UCSD-AML1 (cell line): Measurements from ENCODE around the gene GJA3.

ENCODE experiments used
- DNase-seq: peaks from one replicate; lab custom pipeline; 2025; ENCODE audit not compliant: unreplicated experiment; lab: John Stamatoyannopoulos, UW

GJA3 gene

DNA sequence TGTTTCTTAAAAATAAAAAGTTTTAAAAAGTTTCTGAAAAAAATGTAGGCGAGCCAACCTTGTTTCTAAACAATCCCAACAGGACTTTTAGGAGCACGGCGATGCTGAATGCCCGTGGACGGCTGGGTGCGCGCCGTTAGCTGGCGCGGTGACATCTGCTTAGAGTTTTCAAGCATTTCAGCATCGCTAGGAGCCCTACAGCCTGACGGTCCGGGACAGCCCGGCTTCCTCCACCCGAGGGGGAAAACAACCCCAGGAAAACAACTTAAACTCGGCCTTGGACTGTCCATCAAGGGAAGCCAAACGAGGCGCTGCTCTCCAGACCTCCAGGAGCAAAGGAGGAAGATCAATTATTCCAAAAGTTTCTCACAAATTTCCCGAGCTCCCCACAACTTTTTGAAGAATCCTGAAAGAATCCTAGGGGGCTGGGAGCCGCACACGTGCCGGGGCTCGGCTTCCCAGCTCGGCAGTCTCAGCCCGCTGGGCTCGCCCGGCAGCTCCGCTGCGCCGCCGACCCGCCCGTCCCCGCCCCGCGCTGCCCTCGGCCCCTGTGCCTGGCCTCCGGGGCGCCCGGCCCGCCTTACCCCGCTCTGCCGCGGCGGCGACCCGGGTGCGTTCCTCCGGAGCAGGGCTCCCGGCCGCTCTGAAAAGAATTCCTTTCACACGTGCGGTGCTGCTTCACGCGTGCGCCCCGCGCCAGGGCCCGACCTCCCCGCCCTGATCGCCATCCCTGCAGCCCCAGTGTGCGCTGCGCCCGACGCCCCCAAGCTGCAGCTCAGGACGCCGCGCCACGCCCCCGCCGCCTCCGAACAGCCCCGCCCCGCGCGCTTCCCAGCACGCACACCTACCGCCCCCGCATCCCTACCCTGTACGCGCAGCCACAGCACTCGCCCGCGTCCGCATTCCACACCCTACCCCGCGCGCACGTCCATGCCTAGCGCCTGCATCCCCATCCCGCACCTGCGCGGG is at the start of gene GJA3:
Gene GJA3 (minus strand): TSS at position 747 of the 969 bp plus-strand sequence. CDS start 17,764 bp downstream, outside the sequence.
- peak; percentile 32 for DNase-seq

DNA sequence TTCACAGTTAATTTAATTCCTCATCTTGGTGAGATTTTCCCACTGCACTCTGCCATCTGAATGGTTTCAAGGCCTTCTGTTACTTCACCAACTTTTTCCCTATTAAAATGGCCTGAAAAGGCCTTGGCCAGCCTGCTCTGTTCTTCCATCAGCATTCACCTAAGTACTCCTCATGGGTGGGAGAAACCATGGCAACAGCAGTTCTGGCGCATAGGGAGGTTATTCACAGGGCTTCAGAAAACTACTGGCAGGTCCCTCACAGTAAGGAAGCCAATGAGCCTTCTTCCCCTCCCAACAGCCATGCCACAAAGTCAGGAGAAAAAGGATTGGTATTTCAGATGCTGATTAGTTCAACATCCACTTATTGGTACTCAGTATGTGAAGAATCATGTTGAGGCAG is 49.1 kb upstream of the GJA3 start:
- DNase-seq = no peak

DNA sequence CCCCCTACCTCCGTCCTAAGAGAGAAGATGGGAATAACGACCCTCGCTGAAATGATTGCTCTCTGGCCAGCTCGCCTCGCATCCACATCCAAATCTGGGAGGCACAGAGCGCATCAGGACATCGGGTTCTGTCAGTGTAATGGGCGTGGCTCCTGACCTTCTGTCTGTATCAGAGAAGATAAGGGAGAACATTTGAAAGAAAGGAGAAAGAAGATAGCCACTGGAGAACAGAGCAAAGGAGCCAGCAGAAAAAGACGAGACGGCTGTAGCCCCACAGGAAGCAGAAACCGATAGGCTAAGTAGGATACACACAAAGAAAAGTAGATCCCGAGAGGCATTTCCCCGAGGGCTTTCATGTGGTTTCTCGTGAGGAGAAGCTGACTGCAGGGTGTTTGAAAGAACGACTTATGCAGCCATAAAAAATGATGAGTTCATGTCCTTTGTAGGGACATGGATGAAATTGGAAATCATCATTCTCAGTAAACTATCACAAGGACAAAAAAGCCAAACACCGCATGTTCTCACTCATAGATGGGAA is 45.9 kb upstream of the GJA3 start:
- no peak for DNase-seq

- DNase-seq = no peak
Observed at GRCh38 chr13:20206065-20206697, 45.3 kb upstream of the GJA3 start.

GRCh38 chr13:20198781-20199180 is 37.9 kb upstream of the GJA3 start:
- DNase-seq = no peak

GRCh38 chr13:20197361-20197834 is 36.5 kb upstream of the GJA3 start:
- no peak for DNase-seq

GRCh38 chr13:20195801-20196200 is 34.9 kb upstream of the GJA3 start:
- DNase-seq = no peak

- DNase-seq = no peak
Observed at GRCh38 chr13:20193907-20194631, 33.2 kb upstream of the GJA3 start.

DNA sequence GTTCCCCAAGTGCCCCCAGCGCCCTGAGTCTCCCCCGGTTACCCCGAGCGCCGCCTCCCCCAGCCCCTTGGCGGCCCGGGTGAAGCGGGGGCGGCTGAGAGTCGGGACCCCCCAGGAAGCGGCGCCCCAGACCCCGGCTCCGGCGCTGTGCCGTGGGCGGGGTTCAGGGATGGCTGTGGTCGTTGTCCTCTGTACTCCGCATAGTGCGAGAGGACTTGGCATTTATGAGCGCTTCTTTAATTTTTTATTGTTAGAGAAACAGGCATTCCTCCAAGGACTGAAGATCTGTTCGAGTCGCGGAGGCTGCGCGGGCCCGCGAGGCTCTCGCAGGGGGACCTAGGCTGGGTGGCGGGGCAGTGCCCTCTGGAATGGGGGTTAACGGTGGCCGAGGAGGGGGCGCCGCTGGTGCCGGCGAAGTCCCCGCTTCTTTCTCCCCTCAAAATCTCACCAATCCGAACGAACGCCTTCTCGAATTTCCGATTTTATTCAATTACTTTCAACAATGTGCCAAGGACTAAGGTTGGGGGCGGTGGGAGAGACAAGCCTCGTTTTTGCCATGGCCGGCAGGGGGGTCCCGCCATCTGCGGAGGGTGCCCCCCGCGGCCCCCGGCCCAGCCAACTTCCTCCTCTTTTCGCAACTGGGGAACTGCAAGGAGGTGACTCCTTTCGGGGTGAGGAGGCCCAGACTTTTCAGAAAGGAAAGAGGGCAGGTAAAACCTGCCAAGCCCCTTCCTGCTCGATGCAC is 32.5 kb upstream of the GJA3 start:
- no peak for DNase-seq

DNA sequence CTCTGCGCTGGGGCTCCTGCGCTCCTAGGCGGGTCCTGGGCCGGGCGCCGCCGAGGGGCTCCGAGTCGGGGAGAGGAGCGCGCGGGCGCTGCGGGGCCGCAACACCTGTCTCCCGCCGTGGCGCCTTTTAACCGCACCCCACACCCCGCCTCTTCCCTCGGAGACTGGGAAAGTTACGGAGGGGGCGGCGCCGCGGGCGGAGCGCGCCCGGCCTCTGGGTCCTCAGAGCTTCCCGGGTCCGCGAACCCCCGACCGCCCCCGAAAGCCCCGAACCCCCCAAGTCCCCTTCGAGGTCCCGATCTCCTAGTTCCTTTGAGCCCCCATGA is 31.9 kb upstream of the GJA3 start, which contains the start of gene GJB2:
Gene GJB2 (minus strand): TSS at position 103 of the 326 bp plus-strand sequence. CDS start 3,357 bp downstream, outside the sequence.
- DNase-seq = no peak

GRCh38 chr13:20192158-20192835 is 31.4 kb upstream of the GJA3 start:
- no peak for DNase-seq

GRCh38 chr13:20191311-20192157 is 30.7 kb upstream of the GJA3 start:
- no peak for DNase-seq

- DNase-seq = no peak
Observed at GRCh38 chr13:20190481-20191310, 29.8 kb upstream of the GJA3 start.

GRCh38 chr13:20190076-20190475 is 29.2 kb upstream of the GJA3 start:
- no peak for DNase-seq

GRCh38 chr13:20188667-20189553 is 28.1 kb upstream of the GJA3 start:
- peak; percentile 79 for DNase-seq

DNA sequence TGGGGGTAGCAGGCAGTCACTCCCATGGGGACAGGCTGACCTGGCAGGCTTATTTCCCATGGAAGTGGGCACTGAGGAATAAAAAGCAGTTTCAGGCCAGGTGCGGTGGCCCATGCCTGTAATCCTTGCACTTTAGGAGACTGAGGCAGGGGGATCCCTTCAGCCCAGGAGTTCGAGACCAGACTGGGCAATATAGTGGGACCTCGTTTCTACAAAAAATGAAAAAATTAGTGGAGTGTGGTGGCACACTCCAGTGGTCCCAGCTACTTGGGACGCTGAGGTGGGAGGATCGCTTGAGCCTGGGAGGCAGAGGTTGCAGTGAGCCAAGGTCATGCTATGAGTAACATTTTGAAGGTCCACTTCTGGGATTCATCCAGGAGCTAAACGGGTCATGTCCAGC is 25.9 kb upstream of the GJA3 start:
- DNase-seq = no peak
